GM18868 (cell line): ENCODE measurements around the gene KCMF1.

ENCODE experiments used
- ATAC-seq: cut with Tn5 transposase; IDR thresholded peaks from one replicate; pipeline ENCODE4 v1.9.1; 2021; ENCODE audit warnings: mild to moderate bottlenecking, moderate library complexity; ENCODE audit not compliant: unreplicated experiment

The KCMF1 gene

GRCh38 chr2:85076618-85077274, 105.8 kb downstream of the KCMF1 start:
- no peak for ATAC-seq

- no peak for ATAC-seq
Measured at GRCh38 chr2:85077859-85078419, 107.0 kb downstream of the KCMF1 start.

DNA sequence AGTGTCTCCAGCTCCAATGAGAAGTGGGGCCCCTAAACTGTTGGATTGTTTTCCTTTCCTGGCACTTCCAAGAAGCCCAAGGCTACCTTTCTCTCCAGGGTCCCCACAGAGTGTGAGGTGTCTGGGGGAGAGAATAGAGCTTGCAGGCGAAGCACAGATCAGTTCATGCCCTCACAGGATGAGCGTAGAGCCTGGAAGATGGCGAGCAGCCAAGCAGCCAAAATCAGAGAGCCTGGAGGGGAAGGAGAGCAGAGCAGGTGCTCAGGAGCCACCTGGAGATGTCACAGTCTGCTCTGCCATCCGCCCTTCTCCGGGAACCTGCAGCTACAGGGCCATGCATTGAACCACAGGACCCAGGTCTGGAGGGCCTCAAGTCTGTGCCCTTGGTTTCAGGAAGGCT, 107.6 kb downstream of the KCMF1 start:
- no peak for ATAC-seq

DNA sequence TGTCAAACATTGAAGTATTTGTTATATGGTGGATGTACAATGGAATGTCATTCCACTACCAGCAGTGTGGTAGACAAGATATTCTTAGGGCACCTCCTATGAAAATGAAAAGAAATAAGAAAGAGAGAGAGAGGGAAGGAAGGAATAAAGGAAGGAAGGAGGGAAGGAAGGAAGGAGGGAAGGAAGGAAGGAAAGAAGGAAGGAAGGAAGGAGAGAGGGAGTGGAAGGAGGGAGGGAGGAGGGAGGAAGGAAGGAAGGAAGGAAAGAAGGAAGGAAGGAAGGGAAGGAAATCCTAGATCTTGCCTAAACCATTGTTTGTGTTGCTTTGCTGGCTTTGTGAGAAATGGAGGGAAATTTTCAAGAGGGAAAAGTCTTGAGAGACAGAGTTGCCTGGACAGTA, 112.1 kb downstream of the KCMF1 start:
- no peak for ATAC-seq

DNA sequence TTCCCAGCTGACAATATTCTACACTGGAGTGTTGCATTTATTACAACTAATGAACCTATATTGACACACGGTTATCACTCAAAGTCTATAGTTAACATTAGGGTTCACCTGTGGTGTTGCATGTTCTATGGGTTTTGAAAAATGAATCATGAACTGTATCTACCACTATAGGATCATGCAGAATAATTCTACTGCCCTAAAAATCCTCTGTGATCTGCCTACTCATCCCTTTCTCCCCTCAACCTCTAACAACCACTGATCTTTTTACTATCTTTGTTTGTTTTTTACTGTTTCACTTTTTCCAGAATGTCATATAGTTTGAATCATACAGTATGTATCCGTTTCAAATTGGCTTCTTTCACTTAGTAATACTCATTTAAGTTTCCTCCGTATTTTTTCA, 114.6 kb downstream of the KCMF1 start:
- ATAC-seq = no peak

- ATAC-seq = no peak
Measured at GRCh38 chr2:85087541-85087940, 116.6 kb downstream of the KCMF1 start.

- no peak for ATAC-seq
Measured at GRCh38 chr2:85088921-85089320, 118.0 kb downstream of the KCMF1 start.

GRCh38 chr2:85089585-85089984, 118.6 kb downstream of the KCMF1 start:
- ATAC-seq = no peak

DNA sequence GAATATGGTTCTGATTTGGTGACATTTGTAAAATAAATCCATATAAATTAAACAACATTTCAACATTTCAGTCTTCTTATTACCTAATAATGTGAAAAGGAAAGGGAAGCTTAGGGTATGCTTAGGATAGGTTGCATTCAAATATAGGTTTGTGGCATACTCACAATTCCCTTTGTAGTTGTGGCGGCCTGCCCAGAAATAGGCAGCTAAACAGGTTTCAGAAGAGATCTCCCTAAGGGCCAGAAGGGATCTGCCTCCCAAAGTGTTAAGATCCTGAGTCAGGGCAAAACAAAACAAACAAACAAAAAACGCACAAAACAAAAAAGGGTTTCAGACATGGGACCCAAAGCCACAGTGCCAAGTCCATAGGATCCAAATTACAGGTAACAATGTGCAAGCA, 120.9 kb downstream of the KCMF1 start:
- no peak for ATAC-seq

DNA sequence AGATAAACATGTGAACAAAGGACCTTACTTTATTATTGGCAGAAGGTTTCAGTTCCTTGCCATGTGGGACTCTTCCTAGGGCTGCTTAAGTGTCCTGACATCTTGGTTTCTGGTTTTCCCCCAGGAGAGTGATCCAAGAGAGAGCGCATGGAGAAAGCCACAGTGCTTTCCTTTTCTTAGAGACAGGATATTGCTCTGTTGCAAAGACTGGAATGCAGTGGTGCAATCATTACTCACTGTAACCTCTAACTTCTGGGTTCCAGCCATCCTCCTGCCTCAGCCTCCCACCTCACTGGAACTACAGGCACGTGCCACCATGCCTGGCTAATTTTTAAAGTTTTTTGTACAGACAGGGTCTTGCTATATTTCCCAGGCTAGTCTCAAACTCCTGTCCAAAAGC, 124.1 kb downstream of the KCMF1 start:
- ATAC-seq = no peak

- no peak for ATAC-seq
Measured at GRCh38 chr2:85096616-85097015, 125.7 kb downstream of the KCMF1 start.

DNA sequence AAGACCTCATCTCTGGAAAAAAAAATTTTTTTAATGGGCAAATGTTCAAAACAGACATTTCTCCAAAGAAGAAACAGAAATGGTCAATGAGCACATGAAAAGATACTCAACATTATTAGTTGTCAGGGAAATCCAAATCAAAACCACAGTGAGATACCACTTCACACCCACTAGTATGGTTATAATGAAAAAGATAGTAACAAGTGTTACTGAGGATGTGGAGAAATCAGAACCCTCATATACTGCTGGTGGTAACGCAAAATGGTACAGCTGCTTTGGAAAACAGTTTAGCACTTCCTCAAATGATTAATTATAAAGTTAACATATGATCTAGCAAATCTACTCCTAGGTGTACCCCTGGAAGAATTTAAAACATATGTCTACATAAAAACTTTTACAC, 133.3 kb downstream of the KCMF1 start:
- ATAC-seq = no peak

DNA sequence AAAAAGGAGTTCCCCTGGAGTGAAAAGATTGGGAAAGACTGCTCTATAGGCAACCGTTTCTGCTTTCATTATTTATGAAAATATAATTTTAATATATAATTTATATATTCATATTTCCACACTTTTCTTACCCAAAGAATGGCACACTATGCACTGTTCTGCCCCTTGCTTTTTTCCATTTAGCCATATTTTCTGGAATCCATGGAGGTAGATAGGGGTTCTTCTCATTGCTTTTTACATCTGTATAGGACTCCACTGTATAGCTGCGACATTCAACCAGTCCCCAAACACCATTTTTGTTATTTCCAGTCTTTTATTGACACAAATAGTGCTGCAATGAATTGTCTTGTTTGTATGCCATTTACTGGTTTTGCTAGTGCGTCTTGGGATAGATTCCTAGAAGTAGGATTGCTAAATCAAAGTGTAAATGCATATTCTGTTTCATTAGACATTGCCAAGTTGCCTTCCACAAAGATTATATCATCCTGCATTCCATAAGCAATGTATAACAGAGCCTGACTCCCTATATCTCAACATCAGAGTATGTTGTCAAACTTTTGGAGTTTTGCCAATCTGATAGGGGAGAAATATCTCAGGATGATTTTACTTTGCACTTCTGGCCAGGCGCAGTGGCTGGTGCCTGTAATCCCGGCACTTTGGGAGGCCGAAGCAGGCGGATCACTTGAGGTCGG, 135.7 kb downstream of the KCMF1 start:
- ATAC-seq = no peak
